B cell (primary cell): Measurements from ENCODE around the gene TDRKH. TPM values are rescaled to one million over a fixed set of nuclear protein-coding genes. Genes with fewer than 3 reads are reported as not detected.
"Not testable (repeated sequence)": the region's sequence is repeated elsewhere in the genome, so short reads cannot be mapped to it uniquely, and the experiment has no call there.

Experiments
- ATAC-seq: fragments of 200-7000 bp; cut with Tn5 transposase; one replicate; pipeline ENCODE4 v1.10.0; 2021; ENCODE audit warnings: low read depth, mild to moderate bottlenecking, moderate number of reproducible peaks, moderate library complexity
- CTCF ChIA-PET: fragments of 350-600 bp; sonication (Branson Sonifier 250); formaldehyde crosslinking; loops from one replicate; lab custom pipeline; 2021; ENCODE audit warnings: antibody characterized with exemption, inconsistent platforms; lab: Charles Lee
- POLR2A ChIA-PET: fragments of 350-600 bp; sonication (Branson Sonifier 250); formaldehyde crosslinking; loops from one replicate; lab custom pipeline; 2021; ENCODE audit warnings: antibody characterized with exemption; lab: Charles Lee
- DNase-seq: peaks from one replicate; pipeline ENCODE4 v3.0.0; 2013
- H2AFZ ChIP-seq: 2 replicates; pipeline ENCODE4 v1.6.1; 2012; ENCODE audit warnings: mild to moderate bottlenecking, low read depth, low read length; ENCODE audit not compliant: insufficient read depth, poor library complexity, severe bottlenecking
- H3K27ac ChIP-seq, 2 donors: 1 replicate in 1 of 2; 2 replicates in 1 of 2; pipeline ENCODE4 v1.5.1; 2012 to 2013; ENCODE audit warnings: low read length in 2 of 2, mild to moderate bottlenecking in 2 of 2, moderate library complexity in 1 of 2
- H3K27me3 ChIP-seq, 4 experiments: fragments of 200-600 bp in 1 of 4; sonication (generic) in 1 of 4; replicated peaks in 1 of 4; 1 replicate in 2 of 4; 2 replicates in 2 of 4; pipeline versions ENCODE4 v1.6.1 to v1.7.0; 2013 to 2016; ENCODE audit warnings: low read length in 3 of 4, mild to moderate bottlenecking in 2 of 4, mixed read lengths in 1 of 4, moderate library complexity in 1 of 4; ENCODE audit not compliant: insufficient read depth in 4 of 4, control insufficient read depth in 3 of 4; ENCODE audit errors: control extremely low read depth in 1 of 4
- H3K36me3 ChIP-seq, 2 experiments: replicated peaks in 1 of 2; 1 replicate in 1 of 2; 2 replicates in 1 of 2; pipeline versions ENCODE4 v1.6.1 to v1.7.1; 2013; ENCODE audit warnings: low read length in 1 of 2; ENCODE audit not compliant: insufficient read depth in 2 of 2, control insufficient read depth in 1 of 2; ENCODE audit errors: control extremely low read depth in 1 of 2, extremely low read depth in 1 of 2
- H3K4me1 ChIP-seq, 2 donors: fragments of 200-600 bp in 1 of 2; sonication (generic) in 1 of 2; 1 replicate in 1 of 2; 2 replicates in 1 of 2; pipeline versions ENCODE4 v1.5.1 to v1.6.1; 2013 to 2017; ENCODE audit warnings: low read length in 2 of 2; ENCODE audit not compliant: control insufficient read depth in 2 of 2, insufficient read depth in 2 of 2
- H3K4me2 ChIP-seq: replicated peaks from 2 replicates; pipeline ENCODE3; 2012; ENCODE audit warnings: mild to moderate bottlenecking, low read depth, low read length; ENCODE audit not compliant: poor library complexity, severe bottlenecking
- H3K4me3 ChIP-seq, 5 experiments: fragments of 200-600 bp in 1 of 5; sonication (generic) in 1 of 5; 1 replicate in 3 of 5; 2 replicates in 2 of 5; pipeline versions ENCODE4 v1.5.1 to v1.7.0; 2011 to 2016; ENCODE audit warnings: low read length in 4 of 5, mild to moderate bottlenecking in 4 of 5, low read depth in 2 of 5, control low read depth in 1 of 5, moderate library complexity in 1 of 5; ENCODE audit not compliant: insufficient read depth in 1 of 5; ENCODE audit errors: control extremely low read depth in 1 of 5, extremely low read depth in 1 of 5
- H3K79me2 ChIP-seq: fragments of 200-600 bp; sonication (generic); one replicate; pipeline ENCODE4 v1.6.0; 2016; ENCODE audit warnings: low read length; ENCODE audit not compliant: control insufficient read depth, insufficient read depth
- H3K9ac ChIP-seq: fragments of 200-600 bp; sonication (generic); 2 replicates; pipeline ENCODE4 v1.6.1; 2017; ENCODE audit warnings: mild to moderate bottlenecking, low read length, moderate library complexity
- H3K9me3 ChIP-seq, 3 donors: one replicate each; pipeline versions ENCODE4 v1.6.1 to v1.7.1; 2013; ENCODE audit warnings: low read length in 2 of 3; ENCODE audit not compliant: control insufficient read depth in 2 of 3, insufficient read depth in 1 of 3; ENCODE audit errors: control extremely low read depth in 1 of 3
- H4K20me1 ChIP-seq: 2 replicates; pipeline ENCODE4 v1.6.0; 2012; ENCODE audit warnings: mild to moderate bottlenecking, low read length; ENCODE audit not compliant: insufficient read depth, control insufficient read depth, poor library complexity, severe bottlenecking
- H3K27ac Mint-ChIP-seq: one replicate; pipeline ENCODE4 v1.8.0; 2021; ENCODE audit warnings: mixed read lengths
- H3K27me3 Mint-ChIP-seq: one replicate; pipeline ENCODE4 v1.8.0; 2021; ENCODE audit warnings: mixed read lengths
- H3K4me1 Mint-ChIP-seq: one replicate; pipeline ENCODE4 v1.8.0; 2021; ENCODE audit warnings: mixed read lengths
- H3K4me3 Mint-ChIP-seq: one replicate; pipeline ENCODE4 v1.8.0; 2021; ENCODE audit warnings: mixed read lengths
- H3K9me3 Mint-ChIP-seq: one replicate; pipeline ENCODE4 v1.8.0; 2022; ENCODE audit warnings: mixed read lengths; ENCODE audit not compliant: insufficient read depth
- CTCF ChIP-seq: fragments of 200-600 bp; IDR thresholded peaks from one replicate; pipeline ENCODE4 v1.8.0; 2022; ENCODE audit warnings: antibody characterized with exemption, mild to moderate bottlenecking
- EZH2 ChIP-seq: IDR thresholded peaks from 2 replicates; pipeline ENCODE4 v1.6.1; 2012; ENCODE audit warnings: borderline replicate concordance, low read depth, mild to moderate bottlenecking, moderate library complexity, low read length; ENCODE audit not compliant: insufficient read depth, poor library complexity, severe bottlenecking
- WGBS: methylation state at CpG from one replicate; pipeline ENCODE4 v1.1.5; 2013; ENCODE audit warnings: missing lambda C conversion rate; ENCODE audit not compliant: insufficient coverage; 5-methylcytosine and 5-hydroxymethylcytosine counted together
- intact Hi-C: fragments of 100-400 bp; cut with micrococcal nuclease; formaldehyde crosslinking; loops from one replicate; pipeline ENCODE4 v1.10.0; 2022
- polyA plus RNA-seq: library from polyadenylated mRNA; depleted of rRNA; stranded (reverse); fragments of >200 nt; gene quantifications from 2 replicates; pipeline ENCODE4 v1.2.3, GENCODE V29; 2012
- total RNA-seq, 2 donors: library from RNA; stranded (reverse); fragments of 120-200 nt in 1 of 2; gene quantifications; 1 replicate in 1 of 2; 2 replicates in 1 of 2; pipeline versions ENCODE4 v1.2.3 to v1.2.4, GENCODE V29; 2013 to 2022

The TDRKH gene
- total and polyA plus RNA-seq, 2 donors (not counting 1 experiment from before 2014, with no cell fraction given): 2.0 to 13.3 TPM

- H3K27me3 ChIP-seq: no peaks in the 10 kb centered on the region
- H3K27ac Mint-ChIP-seq: no peak overlapping the region
- DNase-seq: no peak
- POLR2A ChIA-PET: no interaction called here
- TF ChIP-seq CTCF: no peak
- TF ChIP-seq EZH2: no peak
- H2AFZ ChIP-seq: no peak overlapping the region
- no peaks in the 10 kb centered on the region for H3K79me2 ChIP-seq
- no peak overlapping the region for H3K4me2 ChIP-seq
- H3K4me3 Mint-ChIP-seq: no peak overlapping the region
- H4K20me1 ChIP-seq: no peaks in the 10 kb centered on the region
- H3K9me3 ChIP-seq: no peaks in the 10 kb centered on the region
- H3K27me3 Mint-ChIP-seq: no peaks in the 10 kb centered on the region
- no peaks in the 10 kb centered on the region for H3K9me3 Mint-ChIP-seq
- CTCF ChIA-PET: no interaction called here
- H3K36me3 ChIP-seq: peaks cover 0 to 8% of the 10 kb centered on the region in 2 experiments
- H3K4me1 Mint-ChIP-seq: peaks cover 1% of the 10 kb centered on the region
- H3K4me3 ChIP-seq: no peak overlapping the region
- WGBS: 78% methylated on average over 2 of the region's 2 CpGs
- H3K27ac ChIP-seq: no peak overlapping the region
- ATAC-seq: no peak
- H3K9ac ChIP-seq: no peak overlapping the region
- no peaks in the 10 kb centered on the region for H3K4me1 ChIP-seq
- intact Hi-C loops: no loop called here
Measured at GRCh38 chr1:151783796-151784195, 6.5 kb downstream of the TDRKH start.

GRCh38 chr1:151782741-151783140 lies 7.6 kb downstream of the TDRKH start:
- no peaks in the 10 kb centered on the region for H3K9me3 Mint-ChIP-seq
- intact Hi-C loops: no loop called here
- Histone ChIP-seq H3K27me3 (no peaks in the 10 kb centered on the region), H3K79me2 (no peaks in the 10 kb centered on the region), H3K36me3 (peaks cover 0 to 18% of the 10 kb centered on the region in 2 experiments), H3K4me3 (no peak overlapping the region), H3K4me2 (no peak overlapping the region), H3K4me1 (no peaks in the 10 kb centered on the region), H3K9me3 (no peaks in the 10 kb centered on the region), H2AFZ (no peak overlapping the region), H3K9ac (no peak overlapping the region), H3K27ac (no peak overlapping the region), H4K20me1 (no peaks in the 10 kb centered on the region)
- H3K27ac Mint-ChIP-seq: no peak overlapping the region
- TF ChIP-seq EZH2 (no peak), CTCF (no peak)
- DNase-seq (no peak), ATAC-seq (no peak)
- ChIA-PET CTCF (no interaction called here), POLR2A (no interaction called here)
- no peaks in the 10 kb centered on the region for H3K27me3 Mint-ChIP-seq
- H3K4me1 Mint-ChIP-seq: no peaks in the 10 kb centered on the region
- H3K4me3 Mint-ChIP-seq: no peak overlapping the region
- WGBS: 100% methylated on average over 2 of the region's 3 CpGs

GRCh38 chr1:151782026-151782425 lies 8.3 kb downstream of the TDRKH start:
- H4K20me1 ChIP-seq, H3K4me3 Mint-ChIP-seq, H3K27me3 Mint-ChIP-seq, H3K27ac Mint-ChIP-seq, H3K9me3 Mint-ChIP-seq, H3K79me2 ChIP-seq, intact Hi-C loops, CTCF ChIA-PET, H3K4me1 ChIP-seq, H3K4me1 Mint-ChIP-seq, H3K4me2 ChIP-seq, H2AFZ ChIP-seq, H3K27me3 ChIP-seq, H3K9ac ChIP-seq, DNase-seq, H3K9me3 ChIP-seq, POLR2A ChIA-PET, H3K27ac ChIP-seq, ATAC-seq, H3K4me3 ChIP-seq: not testable (repeated sequence)
- WGBS: 97% methylated on average over 3 of the region's 5 CpGs
- peaks cover 0 to 19% of the 10 kb centered on the region in 2 experiments for H3K36me3 ChIP-seq
